T-helper 1 cell treated with Interleukin-12 subunit alpha and Interleukin-12 subunit beta and Interleukin-4 antibody, amounts not matched to agents 30 ng/mL and 1 ng/mL, for 36 hours (primary cell): Measurements from ENCODE around the gene TFCP2L1. TPM values are rescaled to one million over a fixed set of nuclear protein-coding genes. Genes with fewer than 3 reads are reported as not detected.
"Not testable (repeated sequence)": the region's sequence is repeated elsewhere in the genome, so short reads cannot be mapped to it uniquely, and the experiment has no call there.

Source experiments
- intact Hi-C: fragments of 100-400 bp; cut with micrococcal nuclease; formaldehyde crosslinking; loops from one replicate; pipeline ENCODE4 v1.15.1; 2024
- total RNA-seq: library from RNA; stranded (reverse); gene quantifications from 2 replicates; pipeline ENCODE4 v1.2.3, GENCODE V29; 2022

TFCP2L1 gene
- total RNA-seq, 1 donor from 2014 or later, result not detected

- intact Hi-C loops, result not testable (repeated sequence)
Observed at GRCh38 chr2:121227381-121228144, 57.4 kb downstream of the TFCP2L1 start.

- intact Hi-C loops, result not testable (repeated sequence)
Observed at GRCh38 chr2:121225681-121226080, 59.3 kb downstream of the TFCP2L1 start.

- intact Hi-C loops, result no loop called here
Observed at GRCh38 chr2:121220995-121221394, 64.0 kb downstream of the TFCP2L1 start.

- intact Hi-C loops, result no loop called here
Observed at GRCh38 chr2:121219866-121220265, 65.1 kb downstream of the TFCP2L1 start.

DNA sequence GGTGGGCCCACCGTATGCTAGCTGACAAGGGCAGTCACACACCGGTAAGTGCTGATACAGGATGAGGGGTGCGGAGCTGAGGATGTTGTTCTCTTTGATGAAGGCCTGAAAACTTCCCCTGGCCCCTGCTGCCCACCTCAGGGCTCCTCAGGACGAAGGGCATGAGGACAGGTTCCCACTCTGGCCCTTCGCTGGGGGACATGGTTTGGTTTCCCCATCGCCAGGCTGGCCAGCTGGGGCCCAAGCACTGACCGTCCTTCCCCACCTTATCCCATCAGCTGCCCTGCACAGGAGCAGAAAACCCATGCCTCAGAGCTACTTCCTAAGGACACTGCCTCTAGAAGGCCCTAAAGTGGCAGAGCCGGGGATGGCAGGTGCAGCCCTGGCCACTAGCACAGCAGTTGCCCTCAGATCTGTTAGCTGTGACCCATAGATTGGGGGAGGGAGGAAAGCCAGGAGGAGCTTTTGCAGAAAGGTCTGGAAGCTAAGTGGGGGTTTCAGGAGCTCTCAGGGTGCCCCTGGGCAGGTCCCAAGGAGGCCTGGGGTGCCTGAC is 66.5 kb downstream of the TFCP2L1 start:
- intact Hi-C loops, result no loop called here

DNA sequence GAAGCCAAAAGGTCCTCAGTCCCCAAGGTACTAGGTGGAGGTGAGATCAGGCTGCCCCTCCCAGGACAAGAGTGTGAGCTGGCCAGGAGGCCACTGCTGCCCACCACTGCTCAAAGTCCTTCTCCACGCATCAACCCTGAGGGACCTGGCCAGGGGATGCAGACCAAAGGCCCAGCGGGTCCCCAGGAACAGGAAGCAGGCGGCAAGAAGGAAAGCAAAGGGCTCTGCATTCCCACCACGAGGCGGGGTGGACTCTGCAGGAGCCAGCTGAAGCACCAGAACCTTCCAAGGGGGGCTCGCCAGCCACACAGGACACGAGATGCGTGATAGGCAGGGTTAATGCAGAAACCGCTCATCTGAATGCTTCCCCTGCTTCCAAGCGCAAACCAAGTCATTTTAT is 67.4 kb downstream of the TFCP2L1 start:
- intact Hi-C loops, result no loop called here

DNA sequence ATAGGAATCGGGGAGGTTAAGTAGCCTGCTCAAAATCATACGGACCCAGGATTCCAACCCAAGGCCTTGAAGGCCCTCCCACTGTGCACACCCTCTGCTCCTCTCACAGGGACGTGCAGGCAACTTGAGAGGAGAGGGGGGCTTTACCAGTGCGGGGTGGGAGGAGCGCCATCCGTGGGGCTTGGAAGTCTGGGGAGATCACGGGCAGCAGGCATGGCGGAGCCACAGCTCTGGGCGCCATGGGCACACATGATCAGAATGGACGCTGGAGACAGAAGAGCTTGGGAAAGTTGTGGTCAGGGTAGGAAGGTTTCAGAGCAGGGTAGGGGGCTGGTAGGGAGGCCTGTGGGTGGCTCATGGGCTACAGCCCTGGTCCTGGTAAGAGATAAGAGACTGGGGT is 70.7 kb downstream of the TFCP2L1 start:
- intact Hi-C loops, result no loop called here

DNA sequence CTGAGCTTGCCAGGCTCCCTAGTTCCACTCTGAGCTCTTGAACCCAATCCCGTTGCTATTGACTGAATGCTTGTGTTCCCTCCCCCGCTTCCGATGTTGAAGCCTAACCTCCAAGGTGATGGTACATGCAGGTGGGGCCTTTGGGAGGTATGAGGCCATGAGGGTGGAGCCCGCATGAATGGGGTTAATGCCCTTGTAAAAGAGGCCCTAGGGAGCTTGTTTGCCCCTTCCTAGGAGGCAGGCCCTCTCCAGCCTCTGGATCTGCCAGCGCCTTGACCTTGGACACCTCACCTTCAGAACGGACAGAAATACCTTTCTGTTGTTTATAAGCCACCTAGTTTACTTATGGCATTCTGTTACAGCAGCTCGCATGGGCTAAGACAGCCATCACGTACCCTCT is 71.6 kb downstream of the TFCP2L1 start:
- intact Hi-C loops, result no loop called here

DNA sequence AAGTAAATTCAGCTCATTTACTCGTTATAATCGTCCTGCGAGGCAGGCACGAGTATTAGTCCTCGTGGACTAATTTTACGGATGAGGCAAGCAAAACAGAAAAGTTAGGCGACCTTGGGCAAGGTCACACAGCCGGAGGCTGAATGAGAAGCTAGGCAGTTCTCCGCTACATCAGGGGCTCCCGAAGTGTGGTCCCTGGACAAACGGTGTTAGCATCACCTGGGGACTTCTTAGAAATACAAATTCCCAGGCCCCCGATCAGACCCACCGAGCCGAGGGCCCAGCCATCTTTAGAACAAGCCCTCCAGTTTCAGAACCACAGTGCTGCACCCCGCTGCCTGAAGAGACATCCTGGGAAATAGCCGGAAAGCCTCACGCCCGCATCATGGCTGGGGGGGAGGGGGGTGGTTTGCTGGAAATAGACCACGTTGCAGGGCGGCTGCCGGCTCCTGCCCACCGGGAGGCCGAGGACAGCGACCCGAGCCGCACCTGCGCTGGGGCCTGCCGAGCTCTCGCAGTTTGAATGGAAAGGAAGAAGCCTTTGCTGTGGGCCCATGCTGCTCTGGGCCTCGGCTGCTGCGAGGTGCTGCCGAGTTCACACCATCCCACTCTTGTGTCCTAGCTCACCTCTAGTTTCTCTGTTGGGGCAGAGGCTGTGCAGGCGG is 72.2 kb downstream of the TFCP2L1 start:
- intact Hi-C loops, result no loop called here

GRCh38 chr2:121211689-121212151 is 73.3 kb downstream of the TFCP2L1 start:
- intact Hi-C loops, result no loop called here

DNA sequence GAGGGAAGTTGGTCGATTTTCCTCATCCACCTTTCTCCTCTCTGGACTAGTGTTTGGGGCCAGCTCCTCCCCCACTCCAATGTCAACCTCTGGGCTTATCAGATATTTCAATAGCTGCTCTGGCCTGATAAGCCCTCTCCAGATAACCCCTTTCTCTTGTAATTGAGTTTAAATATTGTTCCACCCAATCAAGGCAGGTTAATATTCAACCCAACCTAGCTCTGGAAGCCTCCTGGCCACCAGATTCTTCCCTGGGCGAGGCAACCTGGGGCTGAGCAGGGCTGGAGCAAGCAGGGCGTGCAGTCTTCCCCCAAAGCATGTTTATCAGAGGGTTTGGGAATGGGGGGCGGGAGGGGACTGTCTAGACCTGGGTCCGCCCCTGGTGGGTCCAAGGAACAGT is 73.8 kb downstream of the TFCP2L1 start:
- intact Hi-C loops, result no loop called here

- intact Hi-C loops, result no loop called here
Observed at GRCh38 chr2:121210691-121211090, 74.3 kb downstream of the TFCP2L1 start.

- intact Hi-C loops, result no loop called here
Observed at GRCh38 chr2:121209014-121209610, 75.9 kb downstream of the TFCP2L1 start.

DNA sequence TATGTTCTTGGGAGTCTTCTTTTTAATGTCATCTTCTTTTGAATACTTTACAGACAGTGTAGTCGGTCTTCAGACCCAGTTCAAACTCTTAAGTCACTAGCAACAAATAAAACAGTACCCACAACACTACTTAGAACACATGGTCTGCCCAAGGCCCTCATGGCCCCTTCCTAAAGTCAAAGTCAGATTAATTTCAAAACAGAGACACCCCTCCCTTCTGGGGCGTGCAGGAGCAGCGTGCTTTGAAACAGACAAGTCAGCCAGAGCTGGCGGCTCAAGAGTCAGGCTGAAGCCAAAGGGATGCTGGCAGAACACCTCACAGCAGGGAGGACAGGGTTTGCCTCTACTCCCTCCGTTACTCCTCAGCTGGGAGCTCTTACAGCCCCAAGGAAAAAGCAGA is 77.5 kb downstream of the TFCP2L1 start:
- intact Hi-C loops, result no loop called here

GRCh38 chr2:121205321-121205942 is 79.6 kb downstream of the TFCP2L1 start:
- intact Hi-C loops, result no loop called here

GRCh38 chr2:121203591-121204249 is 81.3 kb downstream of the TFCP2L1 start:
- intact Hi-C loops, result no loop called here

DNA sequence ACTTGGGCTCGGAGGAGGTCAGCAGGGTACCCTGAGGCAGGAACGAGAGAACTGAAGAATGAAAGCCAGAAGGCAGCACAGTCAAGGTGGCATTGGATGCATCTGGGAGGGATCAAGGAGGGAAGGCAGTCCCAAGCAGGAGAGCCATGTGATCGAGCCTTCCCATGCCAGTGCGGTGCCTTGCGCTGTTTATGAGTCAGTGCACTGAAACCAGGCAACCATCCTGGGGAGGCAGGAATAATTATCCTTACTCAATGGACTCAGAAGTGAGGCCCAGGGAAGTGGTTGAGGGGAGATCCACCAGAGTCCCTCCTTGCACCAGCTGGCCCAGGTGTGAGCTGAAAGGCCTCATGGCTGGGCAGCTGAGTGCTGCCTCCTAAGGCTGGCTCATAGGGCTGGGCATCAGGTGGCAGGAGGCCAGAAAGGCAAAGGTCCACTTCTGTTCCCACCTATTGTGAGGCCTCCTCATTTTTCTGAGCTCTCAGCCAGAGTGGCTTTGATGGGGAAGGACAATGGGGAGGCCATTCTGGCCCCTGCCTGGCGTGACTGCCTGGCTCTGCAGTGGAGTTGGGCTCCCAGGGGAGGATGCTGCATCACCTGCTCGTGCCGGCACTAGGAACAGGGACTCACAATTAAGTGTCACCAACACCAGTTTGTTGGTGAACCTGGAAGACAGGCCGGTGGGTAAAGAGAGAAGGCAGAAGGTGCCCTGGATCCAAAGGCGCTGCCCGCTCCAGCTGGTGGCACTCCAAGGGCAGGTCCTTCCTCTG is 82.3 kb downstream of the TFCP2L1 start:
- intact Hi-C loops, result no loop called here

GRCh38 chr2:121201796-121202195 is 83.2 kb downstream of the TFCP2L1 start:
- intact Hi-C loops, result no loop called here

- intact Hi-C loops, result no loop called here
Observed at GRCh38 chr2:121200419-121201315, 84.3 kb downstream of the TFCP2L1 start.
